Activated T-cell treated with anti-CD3 and anti-CD28 coated beads for 4 hours (primary cell): ENCODE measurements around the gene CCNG1.
"Not testable (repeated sequence)": the region's sequence is repeated elsewhere in the genome, so short reads cannot be mapped to it uniquely, and the experiment has no call there.

Experiments used
- DNase-seq: peaks from one replicate; pipeline ENCODE4 v3.0.0-alpha.2; 2020

CCNG1 gene, protein sequence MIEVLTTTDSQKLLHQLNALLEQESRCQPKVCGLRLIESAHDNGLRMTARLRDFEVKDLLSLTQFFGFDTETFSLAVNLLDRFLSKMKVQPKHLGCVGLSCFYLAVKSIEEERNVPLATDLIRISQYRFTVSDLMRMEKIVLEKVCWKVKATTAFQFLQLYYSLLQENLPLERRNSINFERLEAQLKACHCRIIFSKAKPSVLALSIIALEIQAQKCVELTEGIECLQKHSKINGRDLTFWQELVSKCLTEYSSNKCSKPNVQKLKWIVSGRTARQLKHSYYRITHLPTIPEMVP

DNA sequence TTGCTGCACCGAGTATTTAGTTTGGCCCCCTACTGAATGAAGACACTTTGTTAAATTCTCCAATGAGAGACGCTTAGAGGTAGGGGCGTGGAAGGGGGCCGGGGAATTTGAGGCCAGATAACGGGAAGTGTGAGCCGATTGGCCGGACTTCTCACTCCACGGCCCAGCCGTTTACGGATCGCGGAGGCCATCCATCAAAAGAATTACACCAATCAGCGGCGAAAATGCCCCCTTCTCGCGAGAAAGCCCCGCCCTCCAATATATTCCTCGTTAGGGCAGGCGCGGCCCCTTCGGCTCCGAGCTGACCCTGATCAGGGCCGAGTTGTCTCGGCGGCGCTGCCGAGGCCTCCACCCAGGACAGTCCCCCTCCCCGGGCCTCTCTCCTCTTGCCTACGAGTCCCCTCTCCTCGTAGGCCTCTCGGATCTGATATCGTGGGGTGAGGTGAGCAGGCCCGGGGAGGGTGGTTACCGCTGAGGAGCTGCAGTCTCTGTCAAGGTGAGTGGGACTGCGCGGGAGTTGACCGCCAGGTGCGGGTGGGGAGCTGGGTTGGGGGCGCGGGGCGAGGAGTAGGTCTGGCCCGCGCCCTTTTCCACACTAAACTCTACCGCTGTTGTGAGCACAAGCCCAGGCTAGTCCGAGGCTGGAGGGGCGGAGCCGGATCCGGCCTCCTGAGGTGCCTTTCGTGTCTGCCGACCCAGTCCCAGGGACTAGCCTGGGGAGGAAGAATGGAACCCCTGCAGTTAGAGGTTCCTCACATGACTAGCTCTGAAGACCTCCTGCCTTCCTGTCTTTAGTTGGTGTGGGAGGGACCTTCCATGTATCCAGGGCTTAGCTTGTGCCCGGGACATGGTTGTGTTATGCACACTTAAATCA, at the start of gene CCNG1:
Gene CCNG1, plus strand, starts transcription at position 287 of the 874 bp plus-strand sequence. CDS start 1,662 bp downstream, outside the sequence.
- peak; percentile 76 for DNase-seq

DNA sequence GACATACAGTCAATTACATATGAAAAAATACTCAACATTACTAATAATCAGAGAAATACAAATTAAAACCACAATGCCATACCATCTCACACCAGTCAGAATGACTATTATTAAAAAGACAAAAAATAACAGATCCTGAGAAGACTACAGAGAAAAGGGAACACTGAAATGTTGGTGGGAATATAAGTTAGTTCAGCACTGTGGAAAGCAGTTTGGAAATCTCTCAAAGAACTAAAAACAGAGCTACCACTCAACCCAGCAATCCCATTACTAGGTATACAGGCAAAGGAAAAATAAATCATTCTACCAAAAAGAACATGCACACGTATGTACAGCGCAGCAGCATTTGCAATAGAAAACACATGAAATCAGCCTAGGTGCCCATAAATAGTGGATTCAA, 41.6 kb upstream of the CCNG1 start:
- no peak for DNase-seq

DNA sequence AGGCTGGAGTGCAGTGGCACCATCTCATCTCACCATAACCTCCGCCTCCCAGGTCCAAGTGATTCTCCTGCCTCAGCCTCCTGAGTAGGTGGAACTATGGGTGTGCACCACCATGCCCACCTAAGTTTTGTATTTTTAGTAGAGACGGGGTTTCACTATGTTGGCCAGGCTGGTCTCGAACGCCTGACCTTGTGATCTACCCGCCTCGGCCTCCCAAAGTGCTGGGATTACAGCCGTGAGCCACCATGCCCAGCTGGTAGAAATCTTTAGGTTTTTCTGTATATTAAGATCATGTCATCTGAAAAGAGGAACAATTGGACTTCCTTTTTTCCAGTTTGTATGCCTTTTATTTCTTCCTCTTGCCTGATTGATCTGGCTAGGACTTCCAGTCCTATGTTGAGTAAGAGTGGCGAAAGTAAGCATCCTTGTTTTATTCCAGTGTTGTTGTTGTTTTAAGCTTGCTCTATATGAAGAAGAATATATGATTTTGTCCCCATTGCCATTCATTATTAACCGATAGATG, 40.5 kb upstream of the CCNG1 start:
- DNase-seq = not testable (repeated sequence)

DNA sequence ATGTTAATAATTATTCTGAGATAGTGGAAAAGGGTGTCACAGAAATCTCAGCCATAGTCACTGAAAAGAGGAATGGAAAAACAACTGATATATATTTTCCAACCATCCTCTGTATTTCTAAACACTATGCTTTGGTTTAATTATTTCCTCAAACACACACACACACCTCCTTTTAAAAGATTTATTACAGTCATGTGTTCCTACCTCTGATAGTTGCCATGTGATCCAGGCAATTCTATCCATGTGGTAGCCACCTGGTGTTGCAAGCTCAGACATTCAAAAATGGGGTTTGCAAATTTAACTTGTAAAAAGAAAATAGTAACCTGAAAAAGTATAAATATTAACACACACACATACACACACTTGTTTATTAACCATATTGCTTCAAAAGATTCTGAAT, 40.0 kb upstream of the CCNG1 start:
- no peak for DNase-seq

DNA sequence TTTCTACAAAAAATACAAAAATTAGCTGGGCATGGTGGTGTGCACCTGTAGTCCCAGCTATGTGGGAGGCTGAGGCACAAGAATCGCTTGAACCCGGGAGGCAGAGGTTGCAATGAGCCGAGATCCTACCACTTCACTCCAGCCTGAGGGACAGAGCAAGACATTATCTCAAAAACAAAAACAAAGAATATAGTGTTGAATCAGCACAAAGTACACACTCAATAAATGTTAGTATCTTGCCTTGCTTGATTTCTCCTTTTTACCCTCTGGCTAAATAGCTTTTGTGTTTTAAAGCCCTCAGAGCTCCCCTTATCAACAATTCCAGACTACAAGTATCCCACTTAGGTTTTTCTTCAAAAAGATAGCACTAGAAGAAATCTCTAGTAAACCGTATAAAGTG, 37.5 kb upstream of the CCNG1 start:
- DNase-seq = no peak

DNA sequence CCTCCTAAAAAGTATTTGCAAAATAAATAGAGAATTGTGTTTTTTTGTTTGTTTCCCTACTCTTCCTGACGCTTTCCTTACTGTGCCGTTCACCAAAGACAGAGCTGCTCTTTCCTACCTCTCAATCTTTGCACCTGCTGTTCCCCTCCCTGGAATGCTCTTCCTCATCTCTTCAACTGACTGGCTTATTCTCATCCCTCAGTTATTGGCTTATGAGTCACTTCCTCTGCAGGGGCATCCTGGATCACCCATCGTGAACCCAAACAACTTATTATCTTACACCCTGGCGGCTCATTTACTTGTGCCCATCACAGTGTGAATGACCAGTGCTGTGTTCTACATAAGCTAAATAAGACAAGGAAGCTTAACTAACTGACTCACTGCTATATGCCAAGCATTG, 36.1 kb upstream of the CCNG1 start:
- DNase-seq = no peak

DNA sequence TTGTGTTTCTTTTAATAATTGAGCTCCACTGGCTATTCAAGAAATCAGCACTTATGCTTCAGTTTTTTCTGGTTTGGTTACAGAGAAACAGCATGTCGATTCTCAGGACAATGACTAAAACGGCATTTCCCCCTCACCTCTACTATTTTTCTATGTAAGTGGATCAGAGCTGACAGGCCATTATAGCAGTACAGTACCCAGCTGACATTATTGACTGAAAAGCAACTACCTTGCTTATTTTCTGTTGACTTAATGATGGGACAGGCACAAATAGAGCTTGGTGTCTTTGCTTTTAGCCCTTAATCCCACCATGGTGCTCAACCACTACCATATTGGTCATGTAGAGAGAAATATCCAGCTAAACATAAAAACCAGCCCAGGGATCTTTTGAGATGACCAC, 35.4 kb upstream of the CCNG1 start:
- DNase-seq = no peak

DNA sequence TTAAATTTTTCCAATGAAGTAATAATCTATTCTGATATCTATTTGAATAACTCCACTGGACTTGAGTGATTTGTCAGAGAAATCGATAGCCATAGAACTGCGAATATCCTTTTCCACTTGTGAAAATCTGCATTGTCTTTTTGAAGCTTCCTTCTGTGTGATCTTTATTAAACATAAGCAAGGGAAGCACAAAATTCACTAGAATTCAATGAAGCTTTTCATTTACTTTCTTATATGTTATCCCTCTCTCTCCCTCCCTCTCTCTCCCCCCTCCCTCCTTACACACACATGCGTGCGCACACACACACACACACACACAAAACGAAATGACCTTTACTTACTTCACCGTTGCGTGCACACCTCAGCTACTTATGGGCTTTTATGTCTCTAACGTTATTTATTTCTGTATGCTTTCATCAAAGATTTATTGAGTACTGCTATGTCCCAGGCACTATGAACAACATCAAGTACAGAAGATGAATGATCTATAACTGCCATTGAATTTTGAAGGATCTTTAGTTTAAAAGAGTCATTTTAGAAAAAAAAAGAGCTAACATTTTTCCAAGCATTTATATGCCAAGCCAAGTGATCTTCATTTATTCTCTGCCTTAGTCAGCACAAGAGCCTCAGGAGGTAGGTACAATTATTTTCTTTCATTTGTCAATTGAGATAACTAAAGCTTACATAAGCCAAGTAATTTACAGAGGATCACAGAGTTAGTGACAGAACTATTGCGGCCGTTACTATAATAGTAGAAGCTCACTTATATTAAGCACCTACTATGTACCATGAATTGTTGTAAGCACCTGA, 32.8 kb upstream of the CCNG1 start:
- no peak for DNase-seq

DNA sequence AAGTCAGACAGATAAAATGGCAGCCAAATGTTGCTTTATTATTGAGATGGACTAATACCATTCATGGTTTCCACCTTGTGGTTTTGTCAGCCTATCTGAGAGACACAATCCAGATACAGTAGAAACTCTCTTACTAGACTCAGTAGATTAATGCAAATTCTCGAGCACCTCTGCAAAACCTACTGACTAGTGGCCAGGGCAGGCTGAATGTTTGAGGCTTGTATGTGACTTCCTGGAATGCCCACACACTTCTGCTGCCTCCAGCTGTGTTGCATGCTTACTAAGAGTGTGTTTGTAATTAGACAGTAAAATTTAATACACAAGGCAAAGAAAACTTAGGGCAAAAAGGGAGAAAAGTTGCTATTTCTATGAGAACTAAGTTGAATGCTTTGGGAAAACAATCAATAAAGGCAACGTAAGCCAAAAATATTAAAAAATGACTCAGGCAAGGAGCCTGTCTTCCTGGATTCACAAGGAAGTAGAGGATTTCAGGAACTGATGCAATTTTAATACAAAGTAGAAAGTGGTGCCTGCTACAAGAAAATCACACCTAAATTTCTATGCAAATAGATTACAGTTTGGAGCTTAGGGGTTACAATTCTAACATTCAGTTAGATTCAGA, 30.2 kb upstream of the CCNG1 start:
- DNase-seq = no peak

DNA sequence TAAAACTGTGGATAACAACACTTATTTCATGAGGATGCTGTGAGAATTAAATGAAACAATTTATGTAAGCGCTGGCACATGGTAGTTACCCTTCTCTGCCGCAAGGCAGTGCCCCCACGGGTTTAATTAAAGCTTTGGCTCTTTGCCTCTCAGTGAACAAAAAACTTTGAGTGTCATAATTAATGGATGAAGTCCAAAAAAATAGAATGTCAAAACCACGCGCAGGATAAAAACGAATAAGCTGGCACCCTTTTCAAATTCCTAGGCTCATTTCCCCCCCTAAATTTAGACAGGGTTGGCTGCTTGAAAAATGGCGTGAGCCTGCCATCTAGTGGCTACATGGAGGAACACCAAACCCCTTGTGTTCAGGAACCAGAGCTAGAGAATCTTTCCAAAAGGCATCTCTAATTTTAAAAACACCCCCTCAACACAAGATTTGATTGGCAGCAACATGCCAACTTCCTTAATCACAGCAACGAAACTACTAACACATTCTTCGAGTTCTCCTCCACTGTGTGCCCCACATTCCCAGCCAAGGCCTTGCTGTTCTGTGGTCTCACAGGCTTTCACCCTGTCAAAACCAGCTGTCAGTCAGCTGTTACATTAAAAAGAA, 29.0 kb upstream of the CCNG1 start:
- DNase-seq = peak; percentile 42

DNA sequence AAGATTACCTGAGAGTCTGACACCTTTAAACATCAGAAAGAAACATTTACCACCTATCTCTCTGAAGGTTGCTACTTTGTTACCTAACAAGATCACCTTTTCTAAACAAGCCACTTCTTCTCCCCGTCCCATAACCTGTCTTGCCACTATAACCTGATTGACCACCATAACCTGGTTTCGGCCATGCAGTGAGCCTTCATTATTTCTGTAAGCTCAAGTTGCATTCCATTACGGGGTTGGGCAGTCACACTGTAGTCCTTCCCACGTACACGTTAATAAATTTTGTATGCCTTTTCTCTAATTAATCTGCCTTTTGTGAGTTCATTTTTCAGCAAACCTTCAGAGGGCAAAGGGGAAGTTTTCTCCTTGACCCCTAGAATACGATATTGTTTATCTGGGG, 28.0 kb upstream of the CCNG1 start:
- DNase-seq = no peak

DNA sequence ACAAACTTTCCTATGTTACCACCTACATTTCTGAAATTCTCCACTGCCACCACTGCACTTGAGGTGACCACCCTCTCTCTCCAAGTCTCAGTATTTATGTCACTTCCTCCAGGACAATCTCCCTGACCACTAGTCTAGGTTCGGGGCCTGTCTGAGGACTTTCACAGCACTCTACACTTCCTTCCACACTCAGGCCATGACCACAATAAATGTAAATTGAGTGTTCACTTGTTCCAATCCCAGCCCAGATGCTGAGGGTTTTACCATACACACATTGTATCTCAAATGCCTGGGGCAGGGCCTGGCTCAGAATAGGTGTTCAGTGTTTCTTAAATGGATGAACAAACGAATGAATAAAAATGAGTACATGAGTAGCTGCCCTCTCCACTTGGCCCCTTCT, 26.9 kb upstream of the CCNG1 start:
- no peak for DNase-seq

DNA sequence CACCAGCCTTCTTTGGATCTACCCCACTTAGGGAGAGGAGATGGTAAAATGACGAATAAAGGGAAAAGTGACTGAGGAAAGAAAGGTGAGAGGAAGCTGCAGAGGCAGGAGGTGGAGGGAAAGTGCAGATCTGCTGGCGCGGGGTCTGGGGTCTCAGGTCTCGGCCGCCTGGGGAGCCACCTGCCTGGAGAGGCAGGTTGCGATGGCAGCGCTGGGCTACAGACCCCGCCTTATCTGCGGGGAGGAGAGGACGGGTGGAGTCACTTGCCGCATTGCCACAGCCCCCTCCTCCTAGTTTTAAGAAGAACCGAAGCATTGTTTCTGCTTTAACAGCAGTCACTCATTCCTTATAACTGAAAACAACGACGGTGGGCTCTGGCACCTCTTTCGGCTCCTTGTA, 21.7 kb upstream of the CCNG1 start:
- not testable (repeated sequence) for DNase-seq

DNA sequence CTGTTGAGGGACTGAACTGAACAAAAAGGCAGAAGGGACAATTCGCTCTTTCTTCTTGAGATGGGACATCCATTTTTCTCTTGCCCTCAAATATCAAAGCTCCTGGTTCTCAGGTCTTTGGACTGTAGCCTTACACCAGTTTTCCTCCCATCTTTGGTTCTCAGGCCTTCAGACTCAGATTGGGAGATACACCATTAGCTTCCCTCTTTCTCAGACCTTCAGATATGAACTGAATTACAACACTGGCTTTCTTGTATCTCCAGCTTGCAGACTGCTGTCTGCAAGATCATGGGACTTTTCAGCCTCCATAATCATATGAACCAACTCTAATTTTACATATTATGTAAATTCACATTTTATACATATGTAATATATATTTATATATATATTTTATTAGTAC, 12.6 kb upstream of the CCNG1 start:
- DNase-seq = no peak

DNA sequence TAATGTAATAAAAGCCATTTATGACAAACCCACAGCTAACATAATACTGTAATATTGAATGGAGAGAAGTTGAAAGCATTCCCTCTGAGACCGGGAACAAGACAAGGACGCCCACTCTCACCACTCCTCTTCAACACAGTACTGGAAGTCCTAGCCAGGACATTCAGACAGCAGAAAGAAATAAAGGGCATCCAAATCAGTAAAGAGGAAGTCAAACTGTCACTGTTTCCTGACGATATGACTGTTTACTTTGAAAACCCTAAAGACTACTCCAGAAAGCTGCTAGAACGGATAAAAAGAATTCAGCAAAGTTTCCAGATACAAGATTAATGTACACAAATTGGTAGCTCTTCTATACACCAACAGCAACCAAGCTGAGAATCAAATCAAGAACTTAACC, 11.3 kb upstream of the CCNG1 start:
- not testable (repeated sequence) for DNase-seq

DNA sequence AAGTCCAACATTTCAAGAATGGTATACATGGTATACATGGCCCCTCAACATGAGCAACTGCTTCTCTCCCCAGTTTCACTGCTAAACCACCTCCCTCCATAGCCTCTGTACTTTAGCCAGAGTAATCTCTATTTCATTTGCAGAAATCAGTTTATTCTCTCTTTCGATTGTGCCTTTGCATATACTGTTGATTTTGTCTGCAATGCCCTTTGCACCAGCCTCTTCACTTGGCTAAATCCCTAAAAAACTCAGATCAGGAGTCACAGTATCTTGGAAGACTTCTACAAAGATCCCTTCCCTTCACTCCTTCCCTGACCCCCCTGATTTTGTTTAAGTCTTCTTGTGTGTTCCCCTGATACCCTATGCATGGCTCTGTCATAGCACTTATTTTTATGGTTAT, 4.9 kb upstream of the CCNG1 start:
- no peak for DNase-seq

DNA sequence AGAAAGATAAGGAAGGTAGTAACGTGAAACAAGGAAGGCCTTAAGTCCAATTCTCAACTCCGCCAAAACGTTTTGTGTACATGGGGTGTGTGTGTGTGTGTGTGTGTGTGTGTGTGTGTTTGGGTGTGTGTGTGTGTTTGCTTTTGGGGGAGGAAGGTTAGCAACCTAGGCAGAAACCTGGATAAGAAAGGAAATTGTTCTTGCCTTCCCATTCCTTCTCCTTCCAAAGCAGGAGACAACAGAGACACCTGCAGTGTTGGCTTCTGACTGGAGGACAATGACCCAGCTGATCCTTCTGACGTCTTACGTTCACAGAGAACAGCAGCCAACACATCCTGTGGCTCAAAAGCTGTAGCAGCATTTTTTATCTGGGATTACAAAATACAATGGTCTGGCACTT, 4.1 kb upstream of the CCNG1 start:
- no peak for DNase-seq

DNA sequence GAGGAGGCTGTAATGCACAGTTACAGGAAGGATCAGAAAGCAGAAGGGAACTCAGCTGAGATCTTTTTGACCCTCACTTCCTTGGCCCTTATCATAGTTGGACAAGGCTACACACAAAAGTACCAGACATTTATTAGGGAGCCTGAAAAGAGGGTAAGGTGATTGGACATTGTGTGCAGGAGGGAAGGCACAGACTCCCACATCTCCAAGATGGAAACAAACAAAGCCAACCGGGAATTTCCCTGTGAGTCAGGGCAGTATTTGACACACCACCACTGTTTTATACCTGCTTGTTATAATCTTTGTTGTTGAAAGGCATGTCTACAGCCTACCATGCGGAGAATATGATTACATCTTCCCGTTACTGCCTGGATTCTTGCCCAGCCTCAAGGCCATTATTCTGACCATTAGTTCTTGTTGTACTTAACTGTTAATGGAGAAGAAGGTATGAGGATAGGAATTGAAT, 3.0 kb upstream of the CCNG1 start:
- no peak for DNase-seq

DNA sequence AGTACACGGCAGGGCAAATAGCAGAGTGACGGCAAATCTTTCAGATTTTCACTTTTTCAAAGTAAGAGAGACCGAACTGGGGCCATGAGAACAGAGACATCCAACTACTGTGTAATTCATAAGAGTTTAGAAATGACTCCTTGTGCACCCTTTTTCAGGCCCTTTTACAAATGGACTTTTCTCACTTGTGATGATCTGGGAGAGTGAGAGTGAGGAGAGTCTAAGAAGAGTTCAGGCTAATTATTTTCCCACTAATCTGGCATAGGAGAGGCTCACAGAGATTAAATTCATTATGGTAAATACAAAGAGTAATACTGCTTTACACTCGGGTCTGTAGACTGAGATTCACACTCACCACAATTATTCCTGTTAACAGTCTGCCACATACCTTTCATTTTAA, 880 bp upstream of the CCNG1 start:
- DNase-seq = no peak

DNA sequence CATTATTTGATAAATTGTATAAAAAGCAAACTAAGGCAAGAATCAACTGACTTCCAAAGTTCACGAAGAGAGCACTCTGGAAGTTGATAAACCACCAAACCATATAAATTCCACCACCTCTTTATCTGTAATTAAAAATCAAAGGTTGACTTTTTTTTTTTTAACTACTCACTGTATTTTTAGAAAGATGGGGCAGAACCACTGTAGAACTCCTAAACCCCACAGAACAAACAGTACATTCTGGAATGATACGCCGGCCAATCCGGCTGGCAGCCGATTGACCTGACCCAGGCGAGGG, 435 bp upstream of the CCNG1 start:
- DNase-seq = no peak

DNA sequence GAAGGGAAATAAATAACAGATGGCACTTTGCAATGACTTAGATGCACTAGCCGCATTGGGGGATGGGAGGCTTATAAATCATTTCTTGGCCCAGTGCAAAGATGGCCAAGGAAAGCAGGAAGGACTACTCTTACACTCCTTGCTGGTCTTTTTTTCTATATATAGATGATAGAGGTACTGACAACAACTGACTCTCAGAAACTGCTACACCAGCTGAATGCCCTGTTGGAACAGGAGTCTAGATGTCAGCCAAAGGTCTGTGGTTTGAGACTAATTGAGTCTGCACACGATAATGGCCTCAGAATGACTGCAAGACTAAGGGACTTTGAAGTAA, 1.7 kb downstream of the CCNG1 start:
- DNase-seq = no peak

DNA sequence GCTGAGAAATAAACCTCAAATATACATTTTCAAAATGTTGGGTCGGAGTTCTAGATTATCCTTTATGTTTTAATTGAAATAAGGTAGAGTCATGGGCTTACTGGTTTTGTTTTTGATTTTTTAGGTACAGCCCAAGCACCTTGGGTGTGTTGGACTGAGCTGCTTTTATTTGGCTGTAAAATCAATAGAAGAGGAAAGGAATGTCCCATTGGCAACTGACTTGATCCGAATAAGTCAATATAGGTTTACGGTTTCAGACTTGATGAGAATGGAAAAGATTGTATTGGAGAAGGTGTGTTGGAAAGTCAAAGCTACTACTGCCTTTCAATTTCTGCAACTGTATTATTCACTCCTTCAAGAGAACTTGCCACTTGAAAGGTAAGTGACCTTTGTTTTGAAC, 3.6 kb downstream of the CCNG1 start:
- no peak for DNase-seq

DNA sequence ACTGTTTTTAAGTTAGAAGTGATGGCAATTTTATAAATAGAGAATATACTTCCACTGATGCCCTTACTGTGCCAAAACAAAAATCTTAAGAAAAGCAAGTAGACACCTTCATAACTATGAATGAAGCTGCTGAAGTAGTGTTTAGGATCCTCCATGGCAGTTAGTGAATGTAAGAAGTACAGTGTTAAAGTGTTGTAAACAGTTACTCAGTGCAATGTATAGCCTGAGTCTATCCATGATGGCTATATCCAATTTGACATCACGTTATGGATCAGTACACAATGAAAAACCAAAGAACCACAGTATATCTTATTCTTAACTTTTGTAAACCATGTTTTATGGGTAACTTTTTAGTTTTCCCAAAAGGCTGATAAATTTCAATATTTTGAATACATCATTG, 7.1 kb downstream of the CCNG1 start:
- no peak for DNase-seq
